Fibroblast of skin of scalp (primary cell): ENCODE data around the gene WDR72.
"Not testable (repeated sequence)": the region's sequence is repeated elsewhere in the genome, so short reads cannot be mapped to it uniquely, and the experiment has no call there.

Experiments used
- DNase-seq: peaks from one replicate; pipeline ENCODE4 v3.0.0-alpha.2; 2013

The WDR72 gene

DNA sequence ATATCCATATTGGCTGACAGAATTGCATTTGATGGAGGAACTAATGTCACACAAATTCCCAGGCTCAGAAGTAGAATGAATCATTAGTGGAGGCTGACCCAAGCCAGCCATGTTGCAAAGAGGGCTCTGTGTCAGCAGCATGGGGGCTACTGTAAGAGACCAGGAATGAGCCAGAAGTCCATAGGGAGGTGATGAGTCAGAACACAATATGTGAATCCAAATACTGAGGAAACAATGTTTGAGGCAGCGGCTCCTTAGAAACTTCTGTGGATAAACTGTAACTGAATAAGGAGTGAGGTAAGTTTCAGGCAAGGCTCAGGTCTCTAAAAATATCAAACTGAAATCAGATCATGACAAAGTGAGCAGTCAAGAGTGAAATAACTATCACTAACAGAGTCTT lies 170.7 kb downstream of the WDR72 start:
- peak; percentile 96 for DNase-seq

DNA sequence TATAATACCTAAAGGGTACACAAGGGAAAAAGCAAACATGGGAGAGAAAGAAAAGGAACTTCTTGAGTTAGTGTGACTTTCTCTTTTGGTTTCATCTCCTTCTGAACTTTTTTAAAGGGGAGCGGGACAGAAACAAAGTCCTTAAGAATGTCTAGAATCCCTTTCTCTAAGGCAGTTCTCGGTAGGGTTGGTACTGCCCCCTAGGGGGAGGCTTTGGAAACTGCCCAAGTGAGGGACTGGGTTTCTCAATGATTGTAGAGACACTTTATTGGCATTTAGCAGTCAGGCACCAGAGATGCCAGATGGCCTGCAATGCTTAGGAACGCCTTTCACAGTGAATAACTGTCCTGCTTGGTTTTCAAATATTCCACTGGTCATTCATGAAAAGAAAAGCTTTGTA lies 172.7 kb downstream of the WDR72 start:
- peak; percentile 46 for DNase-seq

DNA sequence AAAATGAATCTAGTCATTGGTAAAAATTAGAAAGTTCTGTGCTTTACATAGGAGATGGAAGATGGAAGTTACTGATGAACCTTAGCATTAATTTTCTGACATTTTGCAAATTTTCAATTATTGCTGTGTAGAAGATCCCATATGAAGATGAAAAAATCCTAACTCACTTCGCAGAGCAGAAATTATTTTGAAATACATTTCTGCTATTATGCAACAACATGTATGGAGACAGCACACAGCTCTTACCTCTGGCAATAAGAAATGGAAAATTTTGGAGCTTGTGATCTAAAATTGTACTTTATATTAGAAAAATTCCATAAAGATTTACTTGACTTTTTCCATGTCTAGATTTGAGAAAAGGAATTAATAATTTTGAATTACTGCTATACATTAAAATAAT lies 177.9 kb downstream of the WDR72 start:
- DNase-seq, result no peak

DNA sequence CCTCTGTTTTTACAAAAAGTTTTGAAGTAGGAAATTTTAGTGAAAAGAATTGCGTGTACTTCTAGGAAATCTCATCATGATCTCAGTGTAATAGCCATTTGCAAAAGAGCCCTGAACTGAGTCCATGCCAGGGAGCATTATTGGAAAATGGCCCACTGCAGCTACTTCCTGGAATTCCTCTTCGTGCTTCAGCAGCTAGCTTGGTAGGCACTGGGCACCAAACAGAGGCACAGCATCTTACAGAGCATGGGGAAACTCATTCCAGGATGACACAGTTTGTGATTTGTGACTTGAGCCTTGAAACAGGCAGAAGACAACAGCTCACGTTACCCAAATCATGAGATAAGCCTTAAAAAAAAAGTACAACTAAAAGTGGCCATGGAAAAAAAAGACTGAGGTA lies 179.1 kb downstream of the WDR72 start:
- no peak for DNase-seq

DNA sequence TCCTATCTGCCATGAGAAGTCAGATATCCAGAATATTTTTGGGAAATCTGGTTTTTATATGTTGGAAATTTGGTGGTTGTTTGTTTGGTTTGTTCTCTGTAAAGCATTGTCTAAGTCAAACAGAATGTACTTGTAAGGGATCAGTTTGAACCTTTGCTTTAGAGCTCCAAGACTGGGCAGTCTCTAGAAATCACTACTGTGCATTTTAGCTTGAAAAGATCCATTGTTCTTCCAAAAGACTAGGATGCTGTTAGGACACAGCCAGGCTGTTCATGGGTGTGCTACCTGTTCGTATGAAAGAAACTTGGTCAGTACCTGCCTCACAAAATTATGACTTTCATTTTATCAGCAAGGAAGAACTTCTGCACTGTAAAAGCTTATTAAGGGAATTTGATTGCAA lies 182.6 kb downstream of the WDR72 start:
- DNase-seq, result no peak

DNA sequence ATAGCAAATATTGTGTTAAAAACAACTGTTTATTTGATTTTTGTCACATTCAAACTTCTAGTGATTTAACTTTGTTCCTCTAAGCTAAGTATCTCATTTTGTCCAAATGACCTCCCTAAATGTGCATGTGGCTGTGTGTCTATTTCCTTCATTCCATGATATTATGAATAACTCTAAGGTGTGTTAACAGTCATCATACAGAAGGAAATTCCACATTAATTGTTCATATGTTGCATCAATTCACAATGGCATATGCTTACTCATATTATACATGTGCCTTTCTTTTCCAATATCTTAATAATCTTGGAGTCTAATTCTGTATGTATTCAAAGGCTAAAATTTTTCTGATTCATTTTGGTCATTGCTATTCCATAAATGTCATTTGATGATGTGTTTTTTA lies 186.4 kb downstream of the WDR72 start:
- DNase-seq, result no peak

DNA sequence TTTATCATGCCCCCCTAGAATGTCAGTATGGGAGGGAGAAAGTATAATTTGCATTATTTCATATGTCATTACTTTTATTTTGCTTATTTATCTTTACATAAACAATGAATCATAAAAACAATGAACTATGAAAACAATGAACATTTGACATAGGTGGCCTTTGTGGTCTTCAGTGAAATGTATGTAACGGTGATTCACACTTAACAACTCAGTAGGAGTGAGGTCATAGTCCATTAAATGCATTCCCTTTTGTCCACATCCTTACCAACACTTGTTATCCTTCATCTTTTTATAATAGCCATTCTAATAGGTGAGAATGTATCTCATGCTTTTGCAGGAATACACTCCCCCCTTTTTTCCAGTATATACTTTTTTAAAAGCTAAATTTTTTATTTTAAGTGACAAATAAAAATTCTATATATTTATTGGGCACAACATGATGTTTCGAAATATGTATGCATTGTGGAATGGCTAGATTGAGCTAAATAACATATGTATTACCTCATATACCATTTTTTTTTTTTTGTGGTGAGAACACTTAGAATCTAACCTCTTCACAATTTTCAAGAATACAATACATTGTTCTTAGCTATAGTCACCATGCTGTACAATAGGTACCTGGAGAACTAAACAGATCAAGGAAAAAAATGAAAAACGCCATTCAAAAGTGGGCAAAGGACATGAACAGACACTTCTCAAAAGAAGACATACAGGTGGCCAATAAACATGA lies 189.5 kb downstream of the WDR72 start:
- DNase-seq, result peak; percentile 14

DNA sequence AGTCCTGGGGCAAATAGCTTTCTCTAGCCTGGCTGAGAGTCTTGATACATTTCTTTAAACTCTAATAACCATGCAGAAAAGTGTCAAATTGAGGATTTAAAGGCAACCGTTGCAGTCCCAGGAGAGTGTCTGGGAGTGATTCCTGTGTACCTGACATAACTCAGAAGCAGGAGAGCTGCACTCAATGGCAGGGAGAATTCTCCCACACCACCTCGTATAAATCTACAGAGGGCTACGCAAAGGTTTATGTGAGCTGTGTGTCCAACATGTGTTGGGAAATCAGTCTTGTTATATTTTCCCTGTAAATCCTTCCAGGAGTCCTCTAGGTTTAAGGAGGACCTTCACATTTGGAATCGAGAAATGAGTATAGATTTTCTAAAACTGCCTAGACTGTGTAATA lies 192.6 kb downstream of the WDR72 start:
- DNase-seq, result no peak

DNA sequence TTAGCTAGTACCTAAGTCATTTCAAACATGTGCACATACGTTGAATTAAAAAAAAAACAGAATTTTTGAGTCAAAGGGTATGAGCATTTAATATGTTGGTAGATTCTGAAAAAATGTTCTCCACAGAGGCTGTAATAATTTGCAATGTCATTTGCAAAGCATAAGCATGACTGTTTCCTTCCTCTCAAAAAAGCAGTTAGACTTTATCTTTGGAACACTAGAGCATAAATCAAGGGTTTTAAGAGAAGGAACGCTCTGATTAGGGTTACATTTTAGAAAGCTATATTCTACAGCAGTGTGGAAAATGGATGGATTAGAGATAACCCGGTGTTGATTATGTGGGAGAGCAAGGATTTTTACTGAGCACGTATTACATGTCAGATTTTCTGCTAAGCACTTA lies 193.7 kb downstream of the WDR72 start:
- DNase-seq, result no peak

DNA sequence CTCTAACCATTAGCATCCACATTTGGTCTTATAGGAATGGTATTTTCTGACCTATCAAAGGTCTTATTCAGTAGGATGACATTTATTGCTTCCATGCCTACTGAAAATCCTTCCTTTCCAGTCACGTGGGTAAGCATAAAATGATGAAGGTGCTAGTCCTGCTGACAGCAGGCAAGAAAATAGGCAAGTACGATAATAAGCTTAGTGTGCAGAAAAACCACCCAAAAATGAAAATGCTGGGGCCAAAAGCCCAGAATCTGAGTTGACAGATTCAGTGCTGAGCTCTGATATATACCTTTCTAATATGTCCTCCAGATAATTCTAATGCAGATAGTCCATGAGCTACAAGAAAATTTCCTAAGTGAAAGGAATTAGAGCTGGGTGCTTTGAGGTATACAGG lies 194.8 kb downstream of the WDR72 start:
- DNase-seq, result no peak

DNA sequence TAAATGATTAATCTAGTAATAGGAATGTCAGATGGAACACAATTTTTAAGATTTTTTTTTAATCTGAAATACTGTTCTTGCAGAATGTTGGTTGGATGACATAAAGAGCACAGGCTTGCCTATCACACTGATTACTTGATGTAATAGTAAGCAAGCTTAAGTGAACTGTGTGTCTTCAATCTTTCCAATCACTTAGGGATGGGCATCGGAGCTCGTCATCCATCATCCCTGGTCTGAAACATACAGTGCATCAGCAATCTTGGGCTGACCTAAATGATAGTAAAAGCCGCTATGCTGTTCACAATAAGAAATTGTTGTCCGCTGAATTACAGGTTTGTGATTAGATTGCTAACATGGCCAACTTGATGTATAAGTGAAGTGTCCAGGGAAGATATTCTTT lies 195.8 kb downstream of the WDR72 start:
- DNase-seq, result no peak

DNA sequence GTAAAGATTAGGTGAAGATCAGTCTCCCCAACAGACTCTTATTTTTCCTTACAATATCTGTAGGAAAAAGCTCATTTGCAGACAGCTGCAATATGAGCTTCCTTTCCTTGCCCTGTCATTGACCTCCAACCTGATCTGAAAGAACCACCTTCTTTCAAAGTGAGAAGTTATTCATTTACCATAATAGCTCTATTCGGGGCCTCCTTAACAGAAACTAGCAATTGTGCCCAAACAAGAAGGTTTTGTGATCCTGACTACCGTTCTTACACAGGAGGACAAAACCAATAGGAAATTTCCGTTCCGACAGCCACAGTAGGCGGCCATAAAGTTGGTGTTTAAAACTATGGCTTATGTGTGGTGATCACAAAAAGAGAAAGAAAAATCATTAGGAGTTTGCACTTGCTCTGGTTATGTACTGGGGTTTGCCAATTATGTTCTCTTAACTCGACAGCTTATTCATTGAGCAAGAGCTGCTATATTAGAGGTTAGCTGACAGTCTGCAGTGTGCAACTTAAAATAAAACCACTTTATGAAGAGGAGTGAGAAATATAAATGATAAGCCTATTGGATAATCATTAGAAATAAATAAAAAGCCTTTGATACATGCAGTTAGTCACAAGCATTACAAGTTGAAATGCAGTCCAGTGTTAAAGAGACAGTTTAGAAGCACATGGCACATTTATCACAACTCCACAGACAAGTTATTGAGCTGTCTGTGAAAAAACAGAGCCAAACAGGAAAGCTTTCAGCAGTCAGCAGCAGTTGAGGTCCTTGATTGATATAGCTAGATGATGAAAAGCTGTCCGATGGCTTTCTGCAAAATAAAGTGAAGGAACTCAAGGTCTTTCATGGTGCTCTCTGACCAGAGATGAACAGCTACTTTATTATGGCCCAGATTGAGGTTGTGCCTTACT lies 199.8 kb downstream of the WDR72 start:
- DNase-seq, result no peak

DNA sequence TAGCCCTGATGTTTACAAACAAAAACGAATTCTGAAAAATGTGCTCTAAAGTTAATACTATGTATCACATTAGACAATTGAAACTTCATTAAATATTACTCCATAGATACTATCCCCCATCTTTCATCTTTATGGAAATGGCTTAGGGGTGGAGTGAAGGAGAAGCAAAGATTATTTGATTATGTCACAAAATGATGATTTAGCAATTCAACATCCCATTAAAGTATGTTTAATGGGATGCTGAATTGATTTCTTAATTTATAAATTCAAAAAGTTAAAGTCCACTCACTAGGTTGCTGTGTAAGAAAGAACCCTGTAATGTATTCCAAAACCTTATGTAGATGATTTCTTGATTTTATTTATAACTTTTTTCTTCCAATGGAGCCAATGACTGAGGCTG lies 201.1 kb downstream of the WDR72 start:
- no peak for DNase-seq

DNA sequence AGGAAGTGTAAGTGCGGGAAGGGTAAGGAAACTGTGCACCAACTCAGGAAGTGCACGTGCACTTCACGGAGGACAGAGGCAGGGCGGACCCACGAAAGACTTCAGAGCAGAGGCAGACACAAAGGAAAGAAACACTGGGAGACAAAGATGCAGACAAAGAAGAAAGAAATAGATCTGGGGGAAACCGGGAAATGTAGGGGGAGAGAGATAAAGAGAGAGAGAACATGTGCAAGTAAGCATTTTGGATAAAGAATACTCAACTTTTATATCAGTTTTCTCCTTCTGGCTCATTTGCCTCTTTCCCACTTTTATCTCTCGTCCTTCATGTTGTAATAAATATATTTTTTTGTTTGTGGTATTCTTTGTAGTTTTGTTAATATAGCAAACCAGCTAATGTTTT lies 204.2 kb downstream of the WDR72 start:
- no peak for DNase-seq

DNA sequence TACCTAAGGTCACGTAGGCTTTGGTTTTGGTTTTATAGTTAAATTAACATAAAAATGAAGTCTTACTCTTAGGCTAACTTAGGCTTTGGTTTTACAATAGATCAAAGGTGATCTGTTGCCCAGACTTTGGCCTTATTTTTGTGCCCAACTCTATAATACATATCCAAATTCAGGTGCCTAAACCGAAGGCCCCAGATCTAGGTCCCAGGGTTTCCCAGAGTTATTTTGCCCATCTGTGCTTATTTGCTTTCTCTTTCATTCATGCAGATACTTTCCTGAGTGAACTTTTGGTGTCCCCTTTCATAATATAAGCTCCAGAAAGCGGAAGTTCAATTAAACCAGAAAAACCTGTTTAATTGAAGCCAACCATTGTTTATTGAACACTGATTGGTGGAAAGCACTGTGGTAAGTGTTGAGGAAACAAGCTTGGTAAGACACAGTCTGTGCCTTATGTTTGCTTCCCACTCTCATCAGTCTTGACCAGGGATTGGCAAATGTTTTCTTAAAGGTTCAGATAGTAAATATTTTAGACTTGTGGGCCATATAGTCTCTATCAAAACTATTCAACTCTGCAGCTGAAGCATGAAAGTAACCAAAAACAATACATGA lies 209.7 kb downstream of the WDR72 start:
- DNase-seq, result no peak

DNA sequence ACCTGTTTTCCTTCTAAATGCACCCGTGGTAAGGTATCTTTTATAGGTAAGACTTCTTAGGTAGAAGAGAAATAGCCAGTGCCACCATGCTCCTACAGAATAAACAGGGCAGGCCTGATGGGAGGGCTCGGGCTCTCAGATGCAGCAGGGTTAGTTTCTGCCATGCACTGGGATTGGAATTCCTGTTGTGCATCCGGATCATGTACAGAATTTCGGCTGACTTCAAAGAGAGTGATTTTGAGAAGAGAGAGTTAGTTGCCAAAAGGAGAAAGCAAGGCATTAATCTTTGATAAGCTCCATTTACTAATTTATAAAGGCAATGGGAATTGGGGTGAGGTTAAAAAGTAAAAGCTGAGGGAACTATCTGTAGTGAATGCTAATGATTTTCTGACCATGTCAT lies 211.2 kb downstream of the WDR72 start:
- no peak for DNase-seq

DNA sequence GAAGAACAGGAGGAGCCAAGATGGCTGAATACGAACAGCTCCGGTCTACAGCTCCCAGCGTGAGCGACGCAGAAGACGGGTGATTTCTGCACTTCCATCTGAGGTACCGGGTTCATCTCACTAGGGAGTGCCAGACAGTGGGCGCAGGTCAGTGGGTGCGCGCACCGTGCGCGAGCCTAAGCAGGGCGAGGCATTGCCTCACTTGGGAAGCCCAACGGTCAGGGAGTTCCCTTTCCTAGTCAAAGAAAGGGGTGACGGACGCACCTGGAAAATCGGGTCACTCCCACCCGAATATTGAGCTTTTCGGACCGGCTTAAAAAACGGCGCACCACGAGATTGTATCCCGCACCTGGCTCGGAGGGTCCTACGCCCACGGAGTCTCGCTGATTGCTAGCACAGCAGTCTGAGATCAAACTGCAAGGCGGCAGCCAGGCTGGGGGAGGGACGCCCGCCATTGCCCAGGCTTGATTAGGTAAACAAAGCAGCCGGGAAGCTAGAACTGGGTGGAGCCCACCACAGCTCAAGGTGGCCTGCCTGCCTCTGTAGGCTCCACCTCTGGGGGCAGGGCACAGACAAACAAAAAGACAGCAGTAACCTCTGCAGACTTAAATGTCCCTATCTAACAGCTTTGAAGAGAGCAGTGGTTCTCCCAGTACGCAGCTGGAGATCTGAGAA lies 218.7 kb downstream of the WDR72 start:
- DNase-seq, result not testable (repeated sequence)

DNA sequence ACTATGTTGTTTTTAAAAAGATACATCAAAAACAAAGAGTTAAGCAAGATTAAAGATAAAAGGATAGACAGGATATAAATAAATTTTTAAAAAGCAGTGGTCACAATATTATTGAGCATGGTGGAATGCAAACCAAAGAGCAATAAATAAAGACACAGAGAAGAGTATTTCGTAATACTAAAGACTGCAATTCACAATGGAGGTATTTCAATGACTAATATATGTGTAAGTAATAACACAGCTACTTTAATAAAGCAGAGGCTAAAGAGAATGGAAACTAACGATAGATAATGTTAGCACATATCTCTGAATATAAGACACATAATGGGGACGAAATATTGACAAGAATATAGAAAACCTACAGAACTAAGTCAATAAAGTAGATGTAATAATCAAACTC lies 219.6 kb downstream of the WDR72 start:
- DNase-seq, result no peak

DNA sequence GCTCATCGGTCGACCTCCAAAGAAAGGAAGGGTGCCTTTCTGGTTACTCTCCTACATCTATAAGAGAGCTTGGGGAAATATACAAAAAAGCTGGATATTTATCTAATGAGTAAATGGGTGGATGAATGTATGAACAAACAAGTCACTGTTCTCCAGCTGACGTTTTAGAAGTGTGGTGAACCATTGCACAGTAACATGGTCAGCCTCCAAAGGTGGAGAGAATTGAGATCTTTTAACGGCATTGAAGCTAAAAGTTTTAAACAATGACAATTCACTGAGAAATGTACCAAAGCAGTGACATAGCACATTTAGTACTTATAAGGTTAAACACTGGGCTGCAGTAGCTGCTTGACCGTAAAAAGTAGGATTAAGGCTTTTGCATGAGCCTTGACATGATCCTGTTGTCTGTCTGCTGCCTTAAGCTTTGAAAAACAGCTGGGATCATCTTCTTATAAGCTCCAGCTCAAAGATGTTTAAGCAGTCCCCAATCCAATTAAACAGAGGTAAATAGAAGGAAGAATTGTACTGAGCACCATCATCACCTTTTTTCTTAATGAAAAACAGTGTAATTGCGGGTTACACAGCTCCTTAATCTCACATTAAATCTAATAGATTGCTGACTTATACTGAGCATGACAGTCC lies 222.9 kb downstream of the WDR72 start:
- no peak for DNase-seq

DNA sequence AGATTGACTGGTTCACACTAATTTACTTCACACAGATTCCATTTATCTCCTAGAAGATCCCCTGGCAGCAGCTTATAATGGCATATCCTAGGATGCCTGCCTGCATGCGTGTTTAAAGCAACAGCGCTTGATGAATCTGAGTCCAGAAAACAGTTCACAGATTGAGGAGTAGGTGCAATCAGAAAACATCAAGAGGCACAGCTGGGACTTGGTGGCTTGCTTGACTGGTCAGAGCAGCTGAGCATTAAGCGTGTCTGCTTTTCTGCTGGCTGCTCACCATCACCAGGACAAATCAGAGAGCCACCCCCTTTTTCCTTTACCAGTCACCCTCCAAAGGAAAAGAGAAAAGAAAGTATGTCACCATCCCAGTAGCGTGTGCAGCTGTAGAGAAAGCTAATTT lies 223.6 kb downstream of the WDR72 start:
- DNase-seq, result no peak

DNA sequence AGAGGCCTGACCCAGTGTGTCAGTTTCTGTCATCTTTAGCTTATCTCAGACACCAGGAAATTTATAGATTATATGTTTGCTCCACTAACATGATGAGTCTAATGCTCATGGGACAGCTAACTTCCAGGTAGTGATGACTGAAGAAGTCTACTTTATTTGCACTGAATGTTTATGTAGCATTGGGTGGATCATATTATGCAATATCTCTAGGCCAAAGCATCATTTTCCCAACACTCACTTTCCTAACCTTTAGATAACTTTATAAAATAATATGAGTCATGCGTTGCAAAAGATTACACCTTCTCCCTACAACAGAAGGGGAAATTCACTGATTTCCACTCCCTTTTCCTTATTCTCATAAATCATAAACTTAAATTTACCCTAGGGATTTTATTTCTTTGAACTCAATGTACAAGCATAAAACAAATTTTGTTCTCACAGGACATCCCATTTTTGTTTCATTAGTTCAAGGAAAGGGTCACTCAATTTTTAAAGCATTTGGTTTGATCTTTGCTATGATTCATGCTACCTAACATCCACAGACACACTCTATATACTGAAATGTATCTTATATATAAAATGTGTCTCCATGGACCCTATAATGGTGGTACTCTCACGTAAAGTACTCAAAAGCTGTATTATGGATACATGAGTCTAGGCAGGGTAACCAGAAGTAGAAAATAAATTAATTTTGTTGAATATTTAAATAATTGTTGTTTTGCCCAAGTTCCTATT lies 225.2 kb downstream of the WDR72 start:
- no peak for DNase-seq

DNA sequence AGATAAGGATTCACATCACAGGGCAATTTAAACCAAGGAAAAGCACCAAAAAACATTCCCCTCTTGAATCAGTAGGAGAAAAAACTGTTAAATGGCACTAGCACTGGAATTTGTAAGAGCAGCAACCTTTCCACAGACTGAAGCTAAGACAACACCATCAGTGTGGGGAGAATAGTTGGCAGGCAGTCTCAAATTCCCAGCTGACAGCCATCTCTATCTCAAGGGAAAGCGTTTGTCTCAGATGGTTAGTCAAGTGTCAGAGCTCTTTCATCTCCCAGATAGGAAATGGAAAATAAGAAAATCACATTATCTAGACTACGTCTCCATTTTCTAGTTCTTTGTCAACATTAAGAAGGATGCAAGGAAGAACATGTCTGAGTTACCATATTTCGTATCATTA lies 228.7 kb downstream of the WDR72 start:
- no peak for DNase-seq
